Panc1 (cell line): ENCODE data around the gene MNAT1. TPM values are rescaled to one million over a fixed set of nuclear protein-coding genes. Genes with fewer than 3 reads are reported as not detected.

ENCODE experiments used
- ATAC-seq: fragments of 200-7000 bp; cut with Tn5 transposase; 2 replicates; pipeline ENCODE4 v1.9.1; 2020; ENCODE audit warnings: mild to moderate bottlenecking, moderate library complexity
- BruUV-seq: library from RNA; stranded (reverse); fragments of 400-500 nt; replicated peaks from 2 replicates; lab custom pipeline; 2021; lab: Mats Ljungman, UMichigan
- CTCF ChIA-PET: fragments of 300-600 bp; sonication (Branson Sonifier 250); formaldehyde crosslinking; loops from one replicate; lab custom pipeline; 2022; ENCODE audit warnings: antibody characterized with exemption; lab: Charles Lee
- POLR2A ChIA-PET: fragments of 300-600 bp; sonication (Branson Sonifier 250); formaldehyde crosslinking; loops from one replicate; lab custom pipeline; 2022; ENCODE audit warnings: antibody characterized with exemption; lab: Charles Lee
- DNase-seq: peaks from one replicate; pipeline ENCODE4 v3.0.0-alpha.2; 2010; ENCODE audit warnings: low read depth, low spot score
- H3K27ac ChIP-seq: 2 replicates; pipeline ENCODE4 v1.5.1; 2011; ENCODE audit warnings: mild to moderate bottlenecking, low read length, inconsistent platforms
- H3K27me3 ChIP-seq: fragments of 200-500 bp; sonication (Bioruptor generic); 2 replicates; pipeline ENCODE4 v1.6.0; 2014; ENCODE audit warnings: low read length, inconsistent platforms; ENCODE audit not compliant: control insufficient read depth, insufficient read depth
- H3K36me3 ChIP-seq: fragments of 200-500 bp; sonication (Bioruptor generic); 2 replicates; pipeline ENCODE4 v1.5.1; 2014; ENCODE audit warnings: inconsistent platforms, mild to moderate bottlenecking, low read length, moderate library complexity; ENCODE audit not compliant: control insufficient read depth, insufficient read depth
- H3K4me1 ChIP-seq: 2 replicates; pipeline ENCODE4 v1.5.1; 2011; ENCODE audit warnings: inconsistent platforms, mild to moderate bottlenecking, low read length, moderate library complexity; ENCODE audit not compliant: control insufficient read depth, insufficient read depth
- H3K4me3 ChIP-seq, 2 experiments: 2 replicates each; pipeline ENCODE4 v1.5.1; 2011 to 2012; ENCODE audit warnings: low read depth in 2 of 2, low read length in 2 of 2, mild to moderate bottlenecking in 2 of 2, inconsistent platforms in 1 of 2, moderate library complexity in 1 of 2
- H3K9me3 ChIP-seq: fragments of 200-500 bp; sonication (Bioruptor generic); 2 replicates; pipeline ENCODE4 v1.5.1; 2014; ENCODE audit warnings: low read depth, mild to moderate bottlenecking, inconsistent platforms, low read length, moderate library complexity; ENCODE audit not compliant: control insufficient read depth, insufficient read depth
- POLR2AphosphoS5 ChIP-seq: IDR thresholded peaks from 2 replicates; pipeline ENCODE4 v1.6.1; 2012; ENCODE audit warnings: mild to moderate bottlenecking, low read depth, low read length, moderate library complexity
- REST ChIP-seq, 2 experiments: IDR thresholded peaks; 2 replicates each; pipeline ENCODE4 v1.6.1; 2011 to 2012; ENCODE audit warnings: low read depth in 2 of 2, control low read depth in 1 of 2, low read length in 1 of 2, mild to moderate bottlenecking in 1 of 2, moderate library complexity in 1 of 2; ENCODE audit not compliant: insufficient read depth in 1 of 2
- SIN3A ChIP-seq: IDR thresholded peaks from 2 replicates; pipeline ENCODE4 v1.6.1; 2012; ENCODE audit warnings: low read depth, mild to moderate bottlenecking, low read length, moderate library complexity, borderline replicate concordance; ENCODE audit not compliant: insufficient read depth
- TCF7L2 ChIP-seq: IDR thresholded peaks from 2 replicates; pipeline ENCODE4 v1.6.1; 2011; ENCODE audit warnings: mild to moderate bottlenecking, low read depth, low read length, inconsistent platforms
- in situ Hi-C: cut with HindIII; loops from 2 replicates; pipeline ENCODE4 v1.10.0; 2016; ENCODE audit warnings: low sequenced_read_pairs, low pct_unique_long_range_greater_than_20kb
- intact Hi-C: fragments of 100-400 bp; cut with micrococcal nuclease; formaldehyde crosslinking; loops from one replicate; pipeline ENCODE4 v1.10.0; 2022; ENCODE audit not compliant: unreplicated experiment
- total RNA-seq: library from RNA; stranded (reverse); gene quantifications from one replicate; pipeline ENCODE4 v1.2.1, GENCODE V29; 2021; ENCODE audit not compliant: unreplicated experiment
- TF ChIP-seq, protein P1 (sequence below): fragments of 450-650 bp; IDR thresholded peaks from 2 replicates; pipeline ENCODE4 v1.5.1; 2017; ENCODE audit warnings: mild to moderate bottlenecking

MNAT1 gene
- total RNA-seq, 1 experiment from 2014 or later = 29.4 TPM

GRCh38 chr14:60840313-60840712 is 105.8 kb downstream of the MNAT1 start:
- no peak overlapping the region for H3K27ac ChIP-seq
- no peaks in the 10 kb centered on the region for H3K27me3 ChIP-seq
- no peaks in the 10 kb centered on the region for H3K9me3 ChIP-seq
- intact Hi-C loops (no loop called here), in situ Hi-C loops (no loop called here)
- TF ChIP-seq REST (IDR thresholded peaks at IDR 0.05; ENCODE audit: insufficient read depth in 1 of 2, low read depth in 2 of 2, low read length in 1 of 2) (no peak), TCF7L2 (no peak), SIN3A (no peak), POLR2AphosphoS5 (no peak)
- TF ChIP-seq, protein P1, sequence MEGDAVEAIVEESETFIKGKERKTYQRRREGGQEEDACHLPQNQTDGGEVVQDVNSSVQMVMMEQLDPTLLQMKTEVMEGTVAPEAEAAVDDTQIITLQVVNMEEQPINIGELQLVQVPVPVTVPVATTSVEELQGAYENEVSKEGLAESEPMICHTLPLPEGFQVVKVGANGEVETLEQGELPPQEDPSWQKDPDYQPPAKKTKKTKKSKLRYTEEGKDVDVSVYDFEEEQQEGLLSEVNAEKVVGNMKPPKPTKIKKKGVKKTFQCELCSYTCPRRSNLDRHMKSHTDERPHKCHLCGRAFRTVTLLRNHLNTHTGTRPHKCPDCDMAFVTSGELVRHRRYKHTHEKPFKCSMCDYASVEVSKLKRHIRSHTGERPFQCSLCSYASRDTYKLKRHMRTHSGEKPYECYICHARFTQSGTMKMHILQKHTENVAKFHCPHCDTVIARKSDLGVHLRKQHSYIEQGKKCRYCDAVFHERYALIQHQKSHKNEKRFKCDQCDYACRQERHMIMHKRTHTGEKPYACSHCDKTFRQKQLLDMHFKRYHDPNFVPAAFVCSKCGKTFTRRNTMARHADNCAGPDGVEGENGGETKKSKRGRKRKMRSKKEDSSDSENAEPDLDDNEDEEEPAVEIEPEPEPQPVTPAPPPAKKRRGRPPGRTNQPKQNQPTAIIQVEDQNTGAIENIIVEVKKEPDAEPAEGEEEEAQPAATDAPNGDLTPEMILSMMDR = no peak
- H3K4me1 ChIP-seq = no peaks in the 10 kb centered on the region
- ChIA-PET CTCF (no interaction called here), POLR2A (no interaction called here)
- BruUV-seq = no TSS peak
- ATAC-seq = no peak
- H3K4me3 ChIP-seq = no peak overlapping the region
- peaks cover 3% of the 10 kb centered on the region for H3K36me3 ChIP-seq
- no peak for DNase-seq

DNA sequence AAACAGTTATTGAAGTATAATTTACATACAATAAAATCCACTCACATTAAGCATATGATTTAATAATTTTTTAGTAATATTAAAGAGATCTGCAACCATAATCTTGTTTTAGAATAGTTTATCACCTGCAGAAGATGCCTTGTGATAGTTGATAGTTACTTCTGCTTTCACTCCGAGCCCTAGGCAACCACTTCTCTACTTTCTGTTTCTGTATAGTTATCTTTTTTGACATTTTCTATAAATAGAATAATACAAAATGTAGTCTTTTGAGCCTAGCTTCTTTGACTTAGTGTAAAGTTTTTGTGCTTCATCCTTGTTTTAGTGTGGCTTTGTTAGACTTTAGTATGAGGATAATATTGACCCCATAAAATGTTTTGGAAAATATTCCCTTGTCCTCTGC is 111.0 kb downstream of the MNAT1 start:
- Histone ChIP-seq H3K4me1 (no peaks in the 10 kb centered on the region), H3K36me3 (no peaks in the 10 kb centered on the region), H3K27ac (no peak overlapping the region), H3K27me3 (no peaks in the 10 kb centered on the region), H3K4me3 (no peak overlapping the region), H3K9me3 (peaks cover 12% of the 10 kb centered on the region; the same call in 1 of the 2 replicates)
- TF ChIP-seq POLR2AphosphoS5 = no peak
- TF ChIP-seq, protein P1 = no peak
- no peak for TF ChIP-seq TCF7L2
- TF ChIP-seq SIN3A = no peak
- TF ChIP-seq REST (IDR thresholded peaks at IDR 0.05; ENCODE audit: insufficient read depth in 1 of 2, low read depth in 2 of 2, low read length in 1 of 2) = no peak
- ATAC-seq (no peak), DNase-seq (no peak)
- intact Hi-C loops (no loop called here), in situ Hi-C loops (no loop called here)
- ChIA-PET POLR2A (no interaction called here), CTCF (no interaction called here)
- BruUV-seq = no TSS peak
